ENCODE measurements around the gene RAPGEF2.
A peak's percentile ranks its signal among the peaks of the same experiment; 100 is the strongest.
"Not testable (repeated sequence)": the region's sequence is repeated elsewhere in the genome, so short reads cannot be mapped to it uniquely, and the experiment has no call there.

RAPGEF2 gene

DNA sequence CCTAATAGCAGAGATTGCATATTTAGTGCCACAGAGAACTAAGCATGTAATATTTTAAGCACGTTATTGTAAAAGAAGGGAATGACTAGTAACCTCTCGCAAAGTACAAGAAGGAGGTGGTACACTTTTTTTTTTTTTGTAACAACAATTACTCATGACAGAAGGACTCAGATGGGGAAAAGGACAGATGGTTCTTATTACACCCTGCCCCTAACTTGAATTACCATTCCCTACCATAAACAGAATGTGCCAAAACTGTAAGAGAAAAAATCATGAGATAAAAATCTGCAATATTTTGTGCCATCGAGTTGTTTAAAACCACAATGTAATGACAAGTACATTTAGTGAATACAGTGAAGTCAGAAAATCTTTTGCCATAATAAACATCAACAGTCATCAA lies 33.0 kb upstream of the RAPGEF2 start:
- DNase-seq (ENCODE audit: low read depth, low spot score), result no peak
- no peak overlapping the region for H3K9ac ChIP-seq (ENCODE audit: insufficient read length, low read depth)
- no peaks in the 10 kb centered on the region for H3K36me3 ChIP-seq (ENCODE audit: insufficient read depth, insufficient read length, low read length)
- TF ChIP-seq SUZ12 (IDR thresholded peaks at IDR 0.05; ENCODE audit: extremely low read depth, insufficient read depth, insufficient read length) (no peak), YY1 (IDR thresholded peaks at IDR 0.05; ENCODE audit: insufficient read depth, insufficient read length) (no peak), ZNF274 (IDR thresholded peaks at IDR 0.05; ENCODE audit: low read depth, low read length) (no peak)
- H3K9me3 ChIP-seq (ENCODE audit: insufficient read depth, low read length), result no peaks in the 10 kb centered on the region
- H3K27me3 ChIP-seq (ENCODE audit: insufficient read depth, insufficient read length), result no peaks in the 10 kb centered on the region
- no peak overlapping the region for H3K4me3 ChIP-seq (ENCODE audit: insufficient read length, low read depth)
- no peaks in the 10 kb centered on the region for H3K4me1 ChIP-seq (ENCODE audit: insufficient read depth, insufficient read length)

DNA sequence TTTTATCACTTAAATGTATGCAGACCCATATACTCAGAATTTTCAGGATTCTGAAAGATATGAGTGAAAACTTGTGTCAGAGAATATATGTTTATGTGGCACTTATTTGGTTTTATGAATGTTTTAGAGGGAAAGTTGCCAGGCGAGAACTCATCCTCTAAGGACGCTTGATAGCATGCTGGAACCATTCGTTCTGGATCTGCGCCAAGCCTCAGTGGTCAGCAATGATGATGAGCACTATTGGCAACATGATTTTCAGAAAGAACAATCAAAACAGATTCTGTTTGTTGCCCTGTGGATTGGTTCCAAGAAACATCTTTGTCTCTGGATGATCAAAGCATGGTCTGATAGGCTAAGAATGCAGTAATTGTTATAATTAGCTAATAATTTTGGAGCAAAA lies 32.1 kb upstream of the RAPGEF2 start:
- H3K9ac ChIP-seq (ENCODE audit: insufficient read length, low read depth), result no peak overlapping the region
- no peak for TF ChIP-seq YY1 (IDR thresholded peaks at IDR 0.05; ENCODE audit: insufficient read depth, insufficient read length)
- no peak for TF ChIP-seq SUZ12 (IDR thresholded peaks at IDR 0.05; ENCODE audit: extremely low read depth, insufficient read depth, insufficient read length)
- TF ChIP-seq ZNF274 (IDR thresholded peaks at IDR 0.05; ENCODE audit: low read depth, low read length), result no peak
- no peaks in the 10 kb centered on the region for H3K36me3 ChIP-seq (ENCODE audit: insufficient read depth, insufficient read length, low read length)
- no peaks in the 10 kb centered on the region for H3K27me3 ChIP-seq (ENCODE audit: insufficient read depth, insufficient read length)
- DNase-seq (ENCODE audit: low read depth, low spot score), result no peak
- no peaks in the 10 kb centered on the region for H3K9me3 ChIP-seq (ENCODE audit: insufficient read depth, low read length)
- no peak overlapping the region for H3K4me3 ChIP-seq (ENCODE audit: insufficient read length, low read depth)
- no peaks in the 10 kb centered on the region for H3K4me1 ChIP-seq (ENCODE audit: insufficient read depth, insufficient read length)

DNA sequence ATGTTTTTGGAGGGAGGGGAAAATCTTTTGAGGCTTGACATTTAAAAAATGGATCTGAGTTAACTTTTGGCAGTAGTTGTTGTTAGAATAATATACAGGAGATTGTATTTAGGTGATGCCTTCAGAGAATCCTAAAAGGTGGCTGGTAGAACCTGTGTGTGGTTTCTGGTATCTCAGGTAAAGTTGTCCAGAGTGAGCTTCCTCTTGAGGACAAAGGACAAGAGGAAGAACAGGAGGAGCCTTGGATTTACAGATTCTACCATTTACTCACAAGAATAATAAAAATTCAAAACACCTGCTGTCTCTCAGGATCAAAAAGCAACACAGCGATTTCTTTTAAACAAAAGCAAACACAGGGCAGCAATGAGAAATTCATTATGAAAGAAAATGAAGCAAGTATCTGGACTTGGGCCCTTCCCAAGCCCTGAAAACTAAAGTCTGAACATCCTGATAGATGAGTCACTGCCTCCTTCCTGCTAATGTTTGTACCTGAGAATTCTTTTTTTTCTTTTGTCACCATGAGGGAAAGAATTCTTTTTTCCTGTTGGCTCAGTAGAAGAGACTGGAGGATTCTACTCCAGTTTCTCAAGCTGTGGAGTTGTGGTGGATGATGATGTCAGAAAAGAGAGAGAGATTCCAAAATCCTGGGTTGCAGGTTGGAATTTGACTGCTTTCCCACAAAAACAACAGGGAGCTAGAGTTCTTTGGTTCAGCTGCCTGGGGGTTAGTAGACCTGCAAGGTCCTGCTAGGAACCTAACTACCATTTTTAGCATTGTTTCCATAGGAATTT lies 31.5 kb upstream of the RAPGEF2 start:
- H3K4me3 ChIP-seq (ENCODE audit: insufficient read length, low read depth), result no peak overlapping the region
- no peaks in the 10 kb centered on the region for H3K9me3 ChIP-seq (ENCODE audit: insufficient read depth, low read length)
- H3K36me3 ChIP-seq (ENCODE audit: insufficient read depth, insufficient read length, low read length), result no peaks in the 10 kb centered on the region
- peak; percentile 40 for DNase-seq (ENCODE audit: low read depth, low spot score)
- TF ChIP-seq YY1 (IDR thresholded peaks at IDR 0.05; ENCODE audit: insufficient read depth, insufficient read length) (no peak), ZNF274 (IDR thresholded peaks at IDR 0.05; ENCODE audit: low read depth, low read length) (no peak), SUZ12 (IDR thresholded peaks at IDR 0.05; ENCODE audit: extremely low read depth, insufficient read depth, insufficient read length) (no peak)
- no peak overlapping the region for H3K9ac ChIP-seq (ENCODE audit: insufficient read length, low read depth)
- H3K4me1 ChIP-seq (ENCODE audit: insufficient read depth, insufficient read length), result no peaks in the 10 kb centered on the region
- H3K27me3 ChIP-seq (ENCODE audit: insufficient read depth, insufficient read length), result no peaks in the 10 kb centered on the region

DNA sequence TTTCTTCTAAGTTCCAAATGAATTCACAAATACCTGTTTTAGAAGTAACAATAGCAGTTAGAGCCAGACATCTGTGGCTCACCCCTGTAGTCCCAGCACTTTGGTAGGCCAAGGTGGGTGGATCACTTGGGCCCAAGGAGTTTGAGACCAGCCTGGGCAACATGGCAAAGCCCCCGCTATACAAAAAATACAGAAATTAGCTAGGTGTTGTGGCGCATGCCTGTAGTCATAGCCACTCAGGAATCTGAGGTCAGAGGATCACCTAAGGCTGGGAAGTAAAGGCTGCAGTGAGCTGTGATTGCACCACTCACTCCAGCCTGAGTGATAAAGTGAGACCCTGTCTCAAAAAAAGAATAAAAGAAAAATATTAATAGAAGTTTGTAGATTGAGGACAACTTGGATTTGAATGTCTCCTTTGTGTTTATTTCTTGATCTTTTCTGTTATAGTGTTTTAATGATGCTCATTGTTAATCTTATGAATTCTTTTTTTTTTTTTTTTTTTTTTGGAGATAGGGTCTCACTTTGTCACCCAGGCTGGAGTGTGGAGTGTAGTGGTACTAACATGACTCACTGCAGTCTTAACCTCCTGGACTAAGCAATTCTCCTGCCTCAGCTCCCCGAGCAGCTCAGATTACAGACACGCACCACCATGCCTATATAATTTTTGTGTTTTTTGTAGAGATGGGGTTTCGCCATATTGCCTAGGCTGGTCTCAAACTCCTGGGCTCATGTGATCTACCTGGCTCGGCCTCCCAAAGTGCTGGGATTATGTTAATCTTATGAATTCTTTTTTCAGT lies 30.7 kb upstream of the RAPGEF2 start:
- Histone ChIP-seq H3K27me3 (ENCODE audit: insufficient read depth, insufficient read length) (no peaks in the 10 kb centered on the region), H3K9ac (ENCODE audit: insufficient read length, low read depth) (no peak overlapping the region), H3K4me3 (ENCODE audit: insufficient read length, low read depth) (no peak overlapping the region), H3K36me3 (ENCODE audit: insufficient read depth, insufficient read length, low read length) (no peaks in the 10 kb centered on the region), H3K4me1 (ENCODE audit: insufficient read depth, insufficient read length) (no peaks in the 10 kb centered on the region), H3K9me3 (ENCODE audit: insufficient read depth, low read length) (no peaks in the 10 kb centered on the region)
- TF ChIP-seq YY1 (IDR thresholded peaks at IDR 0.05; ENCODE audit: insufficient read depth, insufficient read length) (no peak), ZNF274 (IDR thresholded peaks at IDR 0.05; ENCODE audit: low read depth, low read length) (no peak), SUZ12 (IDR thresholded peaks at IDR 0.05; ENCODE audit: extremely low read depth, insufficient read depth, insufficient read length) (no peak)
- no peak for DNase-seq (ENCODE audit: low read depth, low spot score)

DNA sequence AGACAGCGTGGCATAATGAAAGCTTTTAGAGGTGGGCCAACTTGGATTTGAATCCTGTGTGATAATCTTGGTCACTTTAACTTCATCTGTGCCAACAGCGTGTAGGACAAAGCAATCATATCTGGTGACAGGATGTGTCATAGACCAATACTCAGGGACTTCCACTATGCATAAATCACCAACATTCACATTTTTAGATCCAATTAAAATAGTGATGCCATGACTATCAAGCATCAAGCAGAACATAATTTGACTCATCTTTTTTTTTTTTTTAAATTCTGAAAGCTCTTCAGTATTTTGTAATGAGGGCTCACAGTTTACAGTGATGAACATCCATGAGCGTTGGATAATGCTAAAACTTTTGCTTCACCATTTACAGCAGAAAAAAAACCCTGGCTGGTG lies 27.3 kb upstream of the RAPGEF2 start:
- no peaks in the 10 kb centered on the region for H3K9me3 ChIP-seq (ENCODE audit: insufficient read depth, low read length)
- H3K36me3 ChIP-seq (ENCODE audit: insufficient read depth, insufficient read length, low read length), result no peaks in the 10 kb centered on the region
- no peak overlapping the region for H3K4me3 ChIP-seq (ENCODE audit: insufficient read length, low read depth)
- no peak for DNase-seq (ENCODE audit: low read depth, low spot score)
- no peaks in the 10 kb centered on the region for H3K27me3 ChIP-seq (ENCODE audit: insufficient read depth, insufficient read length)
- H3K9ac ChIP-seq (ENCODE audit: insufficient read length, low read depth), result no peak overlapping the region
- no peaks in the 10 kb centered on the region for H3K4me1 ChIP-seq (ENCODE audit: insufficient read depth, insufficient read length)
- TF ChIP-seq ZNF274 (IDR thresholded peaks at IDR 0.05; ENCODE audit: low read depth, low read length), result no peak
- TF ChIP-seq SUZ12 (IDR thresholded peaks at IDR 0.05; ENCODE audit: extremely low read depth, insufficient read depth, insufficient read length), result no peak
- no peak for TF ChIP-seq YY1 (IDR thresholded peaks at IDR 0.05; ENCODE audit: insufficient read depth, insufficient read length)

DNA sequence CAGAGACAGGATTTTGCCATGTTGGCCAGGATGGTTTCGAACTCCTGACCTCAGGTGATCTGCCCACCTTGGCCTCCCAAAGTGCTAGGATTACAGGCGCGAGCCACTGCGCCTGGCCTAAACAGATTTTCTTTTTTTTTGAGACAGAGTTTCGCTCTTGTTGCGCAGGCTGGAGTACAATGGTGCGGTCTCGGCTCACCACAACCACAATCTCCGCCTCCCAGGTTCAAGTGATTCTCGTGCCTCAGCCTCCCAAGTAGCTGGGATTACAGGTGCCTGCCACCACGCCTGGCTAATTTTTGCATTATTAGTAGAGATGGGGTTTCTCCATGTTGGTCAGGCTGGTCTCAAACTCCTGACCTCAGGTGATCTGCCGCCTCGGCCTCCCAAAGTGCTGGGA lies 25.9 kb upstream of the RAPGEF2 start:
- H3K36me3 ChIP-seq (ENCODE audit: insufficient read depth, insufficient read length, low read length); H3K9ac ChIP-seq (ENCODE audit: insufficient read length, low read depth); DNase-seq (ENCODE audit: low read depth, low spot score); H3K4me1 ChIP-seq (ENCODE audit: insufficient read depth, insufficient read length); H3K4me3 ChIP-seq (ENCODE audit: insufficient read length, low read depth); H3K9me3 ChIP-seq (ENCODE audit: insufficient read depth, low read length); H3K27me3 ChIP-seq (ENCODE audit: insufficient read depth, insufficient read length): not testable (repeated sequence)

DNA sequence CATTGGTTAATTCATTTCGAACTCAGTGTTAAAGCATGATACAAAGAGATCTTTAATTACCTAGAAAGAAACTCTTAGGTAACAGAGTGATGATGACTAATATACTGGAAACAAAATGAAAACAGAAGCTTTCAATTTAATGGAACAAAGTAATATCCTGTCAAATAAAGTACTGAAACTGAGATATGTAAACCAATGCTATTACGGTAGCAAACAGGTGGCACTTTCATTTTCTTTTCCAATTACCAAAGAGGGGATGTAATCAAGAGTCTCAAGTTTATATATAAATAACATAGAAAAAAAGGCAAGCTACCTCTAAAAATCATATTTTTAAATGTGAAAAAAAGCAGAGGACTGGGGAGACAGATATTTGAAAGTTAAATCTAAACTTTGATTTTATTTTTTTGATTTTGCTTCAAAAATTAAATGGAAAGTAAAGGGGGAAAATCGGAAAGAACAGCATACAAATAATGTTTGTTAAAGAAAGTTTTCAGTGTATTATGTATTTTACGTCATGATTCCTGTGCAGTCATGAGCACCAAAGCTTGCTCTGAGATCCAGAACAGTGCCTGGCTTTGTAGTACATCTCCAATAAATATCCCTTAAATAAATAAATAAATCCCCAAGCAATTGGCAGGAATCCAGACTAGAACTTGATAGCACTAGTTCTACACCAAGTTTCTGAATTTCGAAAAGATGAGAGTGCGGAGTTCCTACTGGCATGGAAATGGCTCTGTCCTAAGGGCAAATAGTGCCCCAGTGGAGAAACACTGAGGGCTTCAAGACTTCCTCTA lies 25.0 kb upstream of the RAPGEF2 start:
- Histone ChIP-seq H3K9ac (ENCODE audit: insufficient read length, low read depth) (no peak overlapping the region), H3K27me3 (ENCODE audit: insufficient read depth, insufficient read length) (no peaks in the 10 kb centered on the region), H3K4me1 (ENCODE audit: insufficient read depth, insufficient read length) (no peaks in the 10 kb centered on the region), H3K9me3 (ENCODE audit: insufficient read depth, low read length) (no peaks in the 10 kb centered on the region), H3K36me3 (ENCODE audit: insufficient read depth, insufficient read length, low read length) (no peaks in the 10 kb centered on the region), H3K4me3 (ENCODE audit: insufficient read length, low read depth) (no peak overlapping the region)
- DNase-seq (ENCODE audit: low read depth, low spot score), result no peak
- TF ChIP-seq ZNF274 (IDR thresholded peaks at IDR 0.05; ENCODE audit: low read depth, low read length), result no peak
- TF ChIP-seq SUZ12 (IDR thresholded peaks at IDR 0.05; ENCODE audit: extremely low read depth, insufficient read depth, insufficient read length), result no peak
- TF ChIP-seq YY1 (IDR thresholded peaks at IDR 0.05; ENCODE audit: insufficient read depth, insufficient read length), result no peak
